ENCODE measurements around the gene IFRD2. TPM values are rescaled to one million over a fixed set of nuclear protein-coding genes. Genes with fewer than 3 reads are reported as not detected.
A peak's percentile ranks its signal among the peaks of the same experiment; 100 is the strongest.

The IFRD2 gene
- total RNA-seq, 1 donor from 2014 or later: 49.0 TPM

GRCh38 chr3:50261505-50261904, 30.7 kb downstream of the IFRD2 start:
- Mint-ChIP-seq H3K36me3 (ENCODE audit: insufficient read depth) (peaks cover 10% of the 10 kb centered on the region), H3K27me3 (no peaks in the 10 kb centered on the region), H3K4me1 (ENCODE audit: low read depth) (peaks cover 47% of the 10 kb centered on the region), H3K27ac (peak overlapping the region; percentile 96), H3K4me3 (ENCODE audit: low read depth) (peak overlapping the region; percentile 56), H3K9me3 (ENCODE audit: low read depth) (no peaks in the 10 kb centered on the region)
- no peak for TF ChIP-seq CTCF (IDR thresholded peaks at IDR 0.05; ENCODE audit: unreplicated experiment)
- DNase-seq (ENCODE audit: low spot score, unreplicated experiment): no peak

- H3K4me3 Mint-ChIP-seq (ENCODE audit: low read depth): peak overlapping the region; percentile 56
- peaks cover 46% of the 10 kb centered on the region for H3K4me1 Mint-ChIP-seq (ENCODE audit: low read depth)
- H3K9me3 Mint-ChIP-seq (ENCODE audit: low read depth): no peaks in the 10 kb centered on the region
- TF ChIP-seq CTCF (IDR thresholded peaks at IDR 0.05; ENCODE audit: unreplicated experiment): no peak
- H3K27me3 Mint-ChIP-seq: no peaks in the 10 kb centered on the region
- peak overlapping the region; percentile 96 for H3K27ac Mint-ChIP-seq
- H3K36me3 Mint-ChIP-seq (ENCODE audit: insufficient read depth): peaks cover 11% of the 10 kb centered on the region
- no peak for DNase-seq (ENCODE audit: low spot score, unreplicated experiment)
Observed at GRCh38 chr3:50260942-50261441, 31.2 kb downstream of the IFRD2 start.

GRCh38 chr3:50260027-50260941, 31.9 kb downstream of the IFRD2 start:
- H3K27ac Mint-ChIP-seq: peak overlapping the region; percentile 96
- DNase-seq (ENCODE audit: low spot score, unreplicated experiment): peak; percentile 95
- peak overlapping the region; percentile 56 for H3K4me3 Mint-ChIP-seq (ENCODE audit: low read depth)
- no peaks in the 10 kb centered on the region for H3K27me3 Mint-ChIP-seq
- peak; percentile 99 for TF ChIP-seq CTCF (IDR thresholded peaks at IDR 0.05; ENCODE audit: unreplicated experiment)
- peaks cover 11% of the 10 kb centered on the region for H3K36me3 Mint-ChIP-seq (ENCODE audit: insufficient read depth)
- no peaks in the 10 kb centered on the region for H3K9me3 Mint-ChIP-seq (ENCODE audit: low read depth)
- H3K4me1 Mint-ChIP-seq (ENCODE audit: low read depth): peaks cover 42% of the 10 kb centered on the region

- Mint-ChIP-seq H3K27ac (peak overlapping the region; percentile 87), H3K36me3 (ENCODE audit: insufficient read depth) (peaks cover 11% of the 10 kb centered on the region), H3K4me1 (ENCODE audit: low read depth) (peaks cover 38% of the 10 kb centered on the region), H3K9me3 (ENCODE audit: low read depth) (no peaks in the 10 kb centered on the region), H3K27me3 (no peaks in the 10 kb centered on the region), H3K4me3 (ENCODE audit: low read depth) (no peak overlapping the region)
- TF ChIP-seq CTCF (IDR thresholded peaks at IDR 0.05; ENCODE audit: unreplicated experiment): no peak
- no peak for DNase-seq (ENCODE audit: low spot score, unreplicated experiment)
Observed at GRCh38 chr3:50259432-50260026, 32.7 kb downstream of the IFRD2 start.

GRCh38 chr3:50258979-50259378, 33.2 kb downstream of the IFRD2 start:
- no peaks in the 10 kb centered on the region for H3K9me3 Mint-ChIP-seq (ENCODE audit: low read depth)
- peak overlapping the region; percentile 87 for H3K27ac Mint-ChIP-seq
- peaks cover 33% of the 10 kb centered on the region for H3K4me1 Mint-ChIP-seq (ENCODE audit: low read depth)
- peaks cover 11% of the 10 kb centered on the region for H3K36me3 Mint-ChIP-seq (ENCODE audit: insufficient read depth)
- DNase-seq (ENCODE audit: low spot score, unreplicated experiment): no peak
- TF ChIP-seq CTCF (IDR thresholded peaks at IDR 0.05; ENCODE audit: unreplicated experiment): no peak
- no peaks in the 10 kb centered on the region for H3K27me3 Mint-ChIP-seq
- H3K4me3 Mint-ChIP-seq (ENCODE audit: low read depth): no peak overlapping the region

All from progenitor cell of endocrine pancreas (in vitro differentiated cells).